ENCODE results near the gene SGTB. TPM values are rescaled to one million over a fixed set of nuclear protein-coding genes. Genes with fewer than 3 reads are reported as not detected.

Gene SGTB
- total and polyA plus RNA-seq, 2 donors from 2014 or later, result 1.6 to 8.8 TPM

DNA sequence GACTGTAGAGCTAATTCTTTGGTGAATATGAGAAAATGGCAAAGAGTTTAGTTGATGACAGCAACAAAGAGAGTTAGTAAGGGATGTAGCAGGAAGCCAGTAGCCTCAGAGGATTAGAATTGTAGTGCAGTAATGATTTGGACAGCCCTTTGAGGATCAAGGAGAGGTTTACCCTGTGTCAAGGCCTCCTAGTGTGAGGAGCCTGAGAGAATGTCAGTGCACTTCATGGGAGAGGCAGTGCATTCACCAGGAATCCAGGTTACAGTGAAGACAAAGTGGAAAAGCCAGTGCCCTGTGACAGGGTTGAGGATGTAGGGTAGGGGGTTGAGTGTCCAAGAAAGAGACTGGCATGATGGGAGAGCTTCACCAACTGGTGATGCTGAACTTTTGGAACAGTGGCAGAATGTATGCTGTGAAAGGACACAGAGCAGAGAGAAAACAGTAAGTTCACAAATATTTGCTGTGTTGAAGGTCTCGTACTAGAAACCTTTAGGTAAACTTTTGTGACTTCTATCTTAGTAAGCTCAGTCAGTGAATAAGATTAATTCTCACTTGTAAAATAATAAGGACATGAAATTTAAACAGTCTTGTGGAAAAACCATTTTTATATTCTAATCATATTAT, 27.4 kb upstream of the SGTB start:
- Histone ChIP-seq H3K9me3 (ENCODE audit: control insufficient read depth in 2 of 3, insufficient read depth in 1 of 3, low read length in 3 of 3) (no peaks in the 10 kb centered on the region), H3K4me3 (ENCODE audit: low read length in 3 of 3) (no peak overlapping the region), H3K27me3 (ENCODE audit: control insufficient read depth, insufficient read depth, low read length) (no peaks in the 10 kb centered on the region), H3K4me1 (ENCODE audit: control insufficient read depth in 2 of 3, insufficient read depth in 2 of 3, low read depth in 1 of 3, low read length in 3 of 3) (no peaks in the 10 kb centered on the region), H3K27ac (ENCODE audit: low read depth in 2 of 2, low read length in 2 of 2) (no peak overlapping the region), H3K9ac (ENCODE audit: low read length in 3 of 3) (no peak overlapping the region), H3K36me3 (ENCODE audit: control insufficient read depth in 2 of 3, insufficient read depth in 3 of 3, low read length in 3 of 3) (no peaks in the 10 kb centered on the region)
- intact Hi-C loops (cut with DNase I), result no loop called here
- FAIRE-seq, result no peak
- DNase-seq, result no peak
- TF ChIP-seq, protein P1, sequence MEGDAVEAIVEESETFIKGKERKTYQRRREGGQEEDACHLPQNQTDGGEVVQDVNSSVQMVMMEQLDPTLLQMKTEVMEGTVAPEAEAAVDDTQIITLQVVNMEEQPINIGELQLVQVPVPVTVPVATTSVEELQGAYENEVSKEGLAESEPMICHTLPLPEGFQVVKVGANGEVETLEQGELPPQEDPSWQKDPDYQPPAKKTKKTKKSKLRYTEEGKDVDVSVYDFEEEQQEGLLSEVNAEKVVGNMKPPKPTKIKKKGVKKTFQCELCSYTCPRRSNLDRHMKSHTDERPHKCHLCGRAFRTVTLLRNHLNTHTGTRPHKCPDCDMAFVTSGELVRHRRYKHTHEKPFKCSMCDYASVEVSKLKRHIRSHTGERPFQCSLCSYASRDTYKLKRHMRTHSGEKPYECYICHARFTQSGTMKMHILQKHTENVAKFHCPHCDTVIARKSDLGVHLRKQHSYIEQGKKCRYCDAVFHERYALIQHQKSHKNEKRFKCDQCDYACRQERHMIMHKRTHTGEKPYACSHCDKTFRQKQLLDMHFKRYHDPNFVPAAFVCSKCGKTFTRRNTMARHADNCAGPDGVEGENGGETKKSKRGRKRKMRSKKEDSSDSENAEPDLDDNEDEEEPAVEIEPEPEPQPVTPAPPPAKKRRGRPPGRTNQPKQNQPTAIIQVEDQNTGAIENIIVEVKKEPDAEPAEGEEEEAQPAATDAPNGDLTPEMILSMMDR (IDR thresholded peaks at IDR 0.05; ENCODE audit: borderline replicate concordance, extremely low read depth, insufficient read depth), result no peak

DNA sequence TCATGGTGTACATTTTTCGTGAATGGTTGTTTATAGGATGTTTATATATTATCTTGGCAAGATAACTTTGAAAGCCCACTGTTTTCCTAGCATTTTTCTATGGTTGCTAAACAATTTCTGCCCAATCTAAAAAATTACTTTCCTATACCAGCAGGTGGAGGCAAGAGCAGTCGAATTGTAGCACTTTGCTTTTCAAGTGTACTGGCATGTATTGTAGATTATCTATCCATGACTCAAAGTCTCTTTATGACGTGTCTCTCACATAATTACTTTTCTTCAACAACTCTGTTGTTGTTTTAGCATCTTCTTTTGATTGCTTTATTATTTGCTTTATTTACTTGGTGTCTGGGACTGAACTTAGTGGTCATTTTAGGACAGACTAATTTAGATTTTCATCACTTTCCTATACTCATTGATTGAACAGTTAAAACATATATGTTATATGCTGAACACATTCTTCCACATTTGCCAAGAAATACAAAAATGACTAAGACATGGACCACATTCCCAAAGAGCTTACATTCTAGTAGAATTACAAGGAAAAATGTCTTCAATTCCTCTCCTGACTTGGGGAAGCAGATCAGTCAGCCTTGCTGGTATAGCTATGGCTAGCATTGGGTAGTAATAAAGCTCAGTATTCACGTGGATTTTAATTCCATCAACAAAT, 20.8 kb upstream of the SGTB start:
- intact Hi-C loops (cut with DNase I), result no loop called here
- FAIRE-seq (no peak), DNase-seq (peak in 2 of 5 donors; percentile 35 to 65)
- Histone ChIP-seq H3K36me3 (ENCODE audit: control insufficient read depth in 2 of 3, insufficient read depth in 3 of 3, low read length in 3 of 3) (no peaks in the 10 kb centered on the region), H3K9me3 (ENCODE audit: control insufficient read depth in 2 of 3, insufficient read depth in 1 of 3, low read length in 3 of 3) (no peaks in the 10 kb centered on the region), H3K4me1 (ENCODE audit: control insufficient read depth in 2 of 3, insufficient read depth in 2 of 3, low read depth in 1 of 3, low read length in 3 of 3) (no peaks in the 10 kb centered on the region), H3K27me3 (ENCODE audit: control insufficient read depth, insufficient read depth, low read length) (no peaks in the 10 kb centered on the region), H3K4me3 (ENCODE audit: low read length in 3 of 3) (no peak overlapping the region), H3K9ac (ENCODE audit: low read length in 3 of 3) (no peak overlapping the region), H3K27ac (ENCODE audit: low read depth in 2 of 2, low read length in 2 of 2) (no peak overlapping the region)
- TF ChIP-seq, protein P1 (IDR thresholded peaks at IDR 0.05; ENCODE audit: borderline replicate concordance, extremely low read depth, insufficient read depth), result peak; percentile 49

DNA sequence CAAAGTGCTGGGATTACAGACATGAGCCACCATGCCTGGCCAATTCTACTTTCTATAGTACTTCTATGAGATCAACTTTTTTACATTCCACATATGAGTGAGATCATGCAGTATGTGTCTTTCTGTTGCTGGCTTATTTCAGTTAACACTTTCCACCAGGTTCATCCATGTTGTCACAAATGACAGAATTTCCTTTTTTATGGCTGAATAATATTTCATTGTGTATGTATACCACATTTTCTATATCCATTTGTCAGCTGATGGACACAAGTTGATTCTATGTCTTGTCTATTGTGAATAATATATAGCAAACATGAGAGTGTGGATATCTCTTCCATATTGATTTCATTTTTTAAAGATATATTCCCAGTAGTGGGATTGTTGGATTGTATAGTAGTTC, 17.3 kb upstream of the SGTB start:
- no peaks in the 10 kb centered on the region for H3K9me3 ChIP-seq (ENCODE audit: control insufficient read depth in 2 of 3, insufficient read depth in 1 of 3, low read length in 3 of 3)
- TF ChIP-seq, protein P1 (IDR thresholded peaks at IDR 0.05; ENCODE audit: borderline replicate concordance, extremely low read depth, insufficient read depth), result no peak
- no peaks in the 10 kb centered on the region for H3K36me3 ChIP-seq (ENCODE audit: control insufficient read depth in 2 of 3, insufficient read depth in 3 of 3, low read length in 3 of 3)
- no peaks in the 10 kb centered on the region for H3K4me1 ChIP-seq (ENCODE audit: control insufficient read depth in 2 of 3, insufficient read depth in 2 of 3, low read depth in 1 of 3, low read length in 3 of 3)
- FAIRE-seq, result no peak
- no peak overlapping the region for H3K9ac ChIP-seq (ENCODE audit: low read length in 3 of 3)
- H3K27ac ChIP-seq (ENCODE audit: low read depth in 2 of 2, low read length in 2 of 2), result no peak overlapping the region
- H3K4me3 ChIP-seq (ENCODE audit: low read length in 3 of 3), result no peak overlapping the region
- H3K27me3 ChIP-seq (ENCODE audit: control insufficient read depth, insufficient read depth, low read length), result no peaks in the 10 kb centered on the region
- intact Hi-C loops (cut with DNase I), result no loop called here
- DNase-seq, result no peak

Measured in kidney (tissue), 14 donors.